CD4-positive, alpha-beta T cell (primary cell): ENCODE results near the gene ANKRD7. TPM values are rescaled to one million over a fixed set of nuclear protein-coding genes. Genes with fewer than 3 reads are reported as not detected.
"Not testable (repeated sequence)": the region's sequence is repeated elsewhere in the genome, so short reads cannot be mapped to it uniquely, and the experiment has no call there.

ENCODE experiments used
- ATAC-seq: fragments of 200-7000 bp; cut with Tn5 transposase; one replicate; pipeline ENCODE4 v1.10.0; 2022; ENCODE audit warnings: mild to moderate bottlenecking; ENCODE audit not compliant: poor library complexity
- CTCF ChIA-PET: fragments of 350-600 bp; sonication (Branson Sonifier 250); formaldehyde crosslinking; loops from one replicate; lab custom pipeline; 2021; ENCODE audit warnings: antibody characterized with exemption, inconsistent platforms; lab: Charles Lee
- POLR2A ChIA-PET: fragments of 350-600 bp; sonication (Branson Sonifier 250); formaldehyde crosslinking; loops from one replicate; lab custom pipeline; 2021; ENCODE audit warnings: antibody characterized with exemption, inconsistent platforms; lab: Charles Lee
- DNase-seq, 14 experiments: peaks; one replicate each; pipeline ENCODE4 v3.0.0-alpha.2; 2013 to 2020; ENCODE audit warnings: mixed read lengths in 2 of 14
- H3K27ac ChIP-seq, 2 donors: one replicate each; pipeline versions ENCODE4 v1.5.1 to v1.7.0; 2013; ENCODE audit warnings: low read length in 2 of 2, low read depth in 1 of 2, mild to moderate bottlenecking in 1 of 2
- H3K27me3 ChIP-seq, 2 experiments: 1 replicate in 1 of 2; 2 replicates in 1 of 2; pipeline versions ENCODE4 v1.6.1 to v1.7.0; 2013; ENCODE audit warnings: low read length in 2 of 2, control low read depth in 1 of 2, mild to moderate bottlenecking in 1 of 2, moderate library complexity in 1 of 2; ENCODE audit not compliant: insufficient read depth in 2 of 2, control insufficient read depth in 1 of 2
- H3K36me3 ChIP-seq: one replicate; pipeline ENCODE4 v1.6.1; 2013; ENCODE audit warnings: low read length, control low read depth; ENCODE audit not compliant: insufficient read depth
- H3K4me1 ChIP-seq: one replicate; pipeline ENCODE4 v1.6.1; 2013; ENCODE audit warnings: low read length, control low read depth; ENCODE audit not compliant: insufficient read depth
- H3K4me3 ChIP-seq: one replicate; pipeline ENCODE4 v1.5.1; 2013; ENCODE audit warnings: mild to moderate bottlenecking, low read length, moderate library complexity
- H3K9me3 ChIP-seq, 2 experiments: 1 replicate in 1 of 2; 2 replicates in 1 of 2; pipeline versions ENCODE4 v1.6.1 to v1.7.0; 2013; ENCODE audit warnings: low read length in 2 of 2, mild to moderate bottlenecking in 2 of 2, control low read depth in 1 of 2, moderate library complexity in 1 of 2; ENCODE audit not compliant: control insufficient read depth in 1 of 2, insufficient read depth in 1 of 2
- H3K27ac Mint-ChIP-seq: one replicate; pipeline ENCODE4 v1.8.0; 2020; ENCODE audit warnings: mixed read lengths
- H3K27me3 Mint-ChIP-seq: one replicate; pipeline ENCODE4 v1.8.0; 2021; ENCODE audit warnings: mixed read lengths
- H3K36me3 Mint-ChIP-seq: one replicate; pipeline ENCODE4 v1.8.0; 2021; ENCODE audit warnings: low read depth, mixed read lengths
- H3K4me1 Mint-ChIP-seq: one replicate; pipeline ENCODE4 v1.8.0; 2021; ENCODE audit warnings: low read depth, mixed read lengths
- H3K4me3 Mint-ChIP-seq: one replicate; pipeline ENCODE4 v1.8.0; 2020; ENCODE audit warnings: mild to moderate bottlenecking, mixed read lengths
- H3K9me3 Mint-ChIP-seq: one replicate; pipeline ENCODE4 v1.8.0; 2020; ENCODE audit warnings: mixed read lengths
- CTCF ChIP-seq: fragments of 200-600 bp; IDR thresholded peaks from one replicate; pipeline ENCODE4 v1.8.0; 2022; ENCODE audit warnings: antibody characterized with exemption, mild to moderate bottlenecking
- intact Hi-C, 2 experiments: fragments of 100-400 bp; cut with DNase I in 1 of 2; cut with micrococcal nuclease in 1 of 2; formaldehyde crosslinking; loops; one replicate each; pipeline versions ENCODE4 v1.15.1 to v1.9.0; 2023 to 2025; cut with DNase I, micrococcal nuclease
- total RNA-seq, 174 experiments: library from RNA in 2 of 174; stranded (reverse) in 2 of 174; gene quantifications; one replicate each; pipeline ENCODE4 v1.2.3 and lab custom pipeline; 2021 to 2026

ANKRD7 gene
- total RNA-seq, 2 experiments from 2014 or later: not detected

- no peaks in the 10 kb centered on the region for H3K4me1 ChIP-seq
- H3K27ac ChIP-seq: no peak overlapping the region
- H3K9me3 ChIP-seq: no peaks in the 10 kb centered on the region
- Mint-ChIP-seq H3K27me3 (peaks cover 12% of the 10 kb centered on the region), H3K27ac (no peak overlapping the region), H3K4me1 (no peaks in the 10 kb centered on the region), H3K9me3 (peaks cover 2% of the 10 kb centered on the region), H3K36me3 (no peaks in the 10 kb centered on the region), H3K4me3 (no peak overlapping the region)
- intact Hi-C loops: no loop called here
- H3K36me3 ChIP-seq: no peaks in the 10 kb centered on the region
- no peak overlapping the region for H3K4me3 ChIP-seq
- POLR2A ChIA-PET: no interaction called here
- H3K27me3 ChIP-seq: no peaks in the 10 kb centered on the region
- ATAC-seq (no peak), DNase-seq (no peak)
- CTCF ChIA-PET: no interaction called here
- no peak for TF ChIP-seq CTCF
Observed at GRCh38 chr7:118239014-118239413, 14.5 kb downstream of the ANKRD7 start.

- ATAC-seq, H3K4me1 Mint-ChIP-seq, CTCF ChIA-PET, H3K9me3 ChIP-seq, POLR2A ChIA-PET, H3K4me3 Mint-ChIP-seq, H3K27me3 ChIP-seq, H3K27ac Mint-ChIP-seq, H3K27ac ChIP-seq, H3K9me3 Mint-ChIP-seq, H3K4me1 ChIP-seq, H3K4me3 ChIP-seq, intact Hi-C loops, DNase-seq, H3K36me3 ChIP-seq, H3K36me3 Mint-ChIP-seq: not testable (repeated sequence)
- peaks cover 12% of the 10 kb centered on the region for H3K27me3 Mint-ChIP-seq
Observed at GRCh38 chr7:118240320-118240719, 15.8 kb downstream of the ANKRD7 start.

GRCh38 chr7:118243695-118244094 lies 19.2 kb downstream of the ANKRD7 start:
- Mint-ChIP-seq H3K4me3 (no peak overlapping the region), H3K9me3 (peaks cover 2% of the 10 kb centered on the region), H3K36me3 (no peaks in the 10 kb centered on the region), H3K4me1 (no peaks in the 10 kb centered on the region), H3K27ac (no peak overlapping the region), H3K27me3 (peaks cover 7% of the 10 kb centered on the region)
- Histone ChIP-seq H3K27me3 (no peaks in the 10 kb centered on the region), H3K4me3 (no peak overlapping the region), H3K36me3 (no peaks in the 10 kb centered on the region), H3K4me1 (no peaks in the 10 kb centered on the region), H3K27ac (no peak overlapping the region), H3K9me3 (no peaks in the 10 kb centered on the region)
- ATAC-seq: no peak
- intact Hi-C loops: no loop called here
- no peak for DNase-seq
- CTCF ChIA-PET: no interaction called here
- TF ChIP-seq CTCF: no peak
- POLR2A ChIA-PET: no interaction called here

- ChIA-PET CTCF (no interaction called here), POLR2A (no interaction called here)
- no peak overlapping the region for H3K27ac Mint-ChIP-seq
Observed at GRCh38 chr7:118245267-118246040, 20.9 kb downstream of the ANKRD7 start.

More at GRCh38 chr7:118245267-118246040, 20.9 kb downstream of the ANKRD7 start:
- Histone ChIP-seq H3K4me3 (no peak overlapping the region), H3K27ac (no peak overlapping the region), H3K36me3 (no peaks in the 10 kb centered on the region), H3K9me3 (no peaks in the 10 kb centered on the region), H3K27me3 (no peaks in the 10 kb centered on the region), H3K4me1 (no peaks in the 10 kb centered on the region)
- Mint-ChIP-seq H3K9me3 (peaks cover 2% of the 10 kb centered on the region), H3K4me3 (no peak overlapping the region), H3K4me1 (no peaks in the 10 kb centered on the region), H3K27me3 (peaks cover 13% of the 10 kb centered on the region), H3K36me3 (no peaks in the 10 kb centered on the region)
- TF ChIP-seq CTCF: no peak
- DNase-seq: no peak
- ATAC-seq: no peak
- intact Hi-C loops: no loop called here
